Spleen (tissue), 11 donors: ENCODE results near the gene CDH13. TPM values are rescaled to one million over a fixed set of nuclear protein-coding genes. Genes with fewer than 3 reads are reported as not detected.

ENCODE experiments used
- DNase-seq: peaks from one replicate; pipeline ENCODE4 v3.0.0-alpha.2; 2020
- H3K27ac ChIP-seq, 8 donors: fragments of 200-600 bp; sonication (generic) in 7 of 8; 1 replicate in 4 of 8; 2 replicates in 4 of 8; pipeline versions ENCODE4 v1.5.0 to v1.8.0; 2016 to 2021; ENCODE audit warnings: inconsistent platforms in 4 of 8, mild to moderate bottlenecking in 4 of 8, moderate library complexity in 1 of 8
- H3K27me3 ChIP-seq, 7 donors: fragments of 200-600 bp; sonication (generic) in 6 of 7; replicated peaks in 1 of 7; 1 replicate in 4 of 7; 2 replicates in 3 of 7; pipeline versions ENCODE4 v1.5.0 to v1.8.0; 2016 to 2021; ENCODE audit warnings: inconsistent platforms in 3 of 7, mild to moderate bottlenecking in 1 of 7
- H3K36me3 ChIP-seq, 6 donors: fragments of 200-600 bp; sonication (generic) in 5 of 6; 1 replicate in 4 of 6; 2 replicates in 2 of 6; pipeline versions ENCODE4 v1.5.0 to v1.8.0; 2016 to 2021; ENCODE audit warnings: inconsistent platforms in 2 of 6
- H3K4me1 ChIP-seq, 6 donors: fragments of 200-600 bp; sonication (generic) in 5 of 6; 1 replicate in 3 of 6; 2 replicates in 3 of 6; pipeline versions ENCODE4 v1.5.0 to v1.8.0; 2016 to 2021; ENCODE audit warnings: inconsistent platforms in 3 of 6
- H3K4me3 ChIP-seq, 8 donors: fragments of 200-600 bp; sonication (generic) in 7 of 8; 1 replicate in 4 of 8; 2 replicates in 4 of 8; pipeline versions ENCODE4 v1.5.0 to v1.8.0; 2016 to 2021; ENCODE audit warnings: inconsistent platforms in 4 of 8, mild to moderate bottlenecking in 4 of 8, moderate library complexity in 2 of 8
- H3K9me3 ChIP-seq, 8 donors: fragments of 200-600 bp; sonication (generic) in 7 of 8; 1 replicate in 4 of 8; 2 replicates in 4 of 8; pipeline versions ENCODE4 v1.5.0 to v1.8.0; 2016 to 2021; ENCODE audit warnings: inconsistent platforms in 4 of 8
- CTCF ChIP-seq, 11 experiments: fragments of 200-600 bp in 7 of 11; fragments of 450-650 bp in 4 of 11; sonication (generic) in 4 of 11; IDR thresholded peaks in 8 of 11; conservative IDR thresholded peaks in 3 of 11; 1 replicate in 7 of 11; 2 replicates in 4 of 11; pipeline versions ENCODE4 v1.4.0 to v1.8.0; 2016 to 2021; ENCODE audit warnings: antibody characterized with exemption in 11 of 11, inconsistent platforms in 4 of 11, mild to moderate bottlenecking in 1 of 11
- POLR2A ChIP-seq, 3 donors: fragments of 450-650 bp; IDR thresholded peaks; one replicate each; pipeline ENCODE4 v1.5.1; 2017; ENCODE audit warnings: antibody characterized with exemption in 3 of 3, mild to moderate bottlenecking in 1 of 3
- POLR2AphosphoS5 ChIP-seq, 3 donors: sonication (generic); formaldehyde crosslinking; IDR thresholded peaks; one replicate each; pipeline ENCODE4 v1.5.1; 2017; ENCODE audit warnings: antibody characterized with exemption in 3 of 3
- WGBS, 5 donors: extraction: QIAGEN DNeasy Blood & Tissue Kit in 3 of 5; methylation state at CpG; one replicate each; pipeline versions ENCODE4 v1.1.5 to v1.1.7; 2013 to 2018; 5-methylcytosine and 5-hydroxymethylcytosine counted together
- intact Hi-C: fragments of 100-400 bp; cut with DNase I; formaldehyde crosslinking; loops from one replicate; pipeline ENCODE4 v1.15.0; 2023; ENCODE audit warnings: low total_unique reads
- polyA plus RNA-seq, 3 donors: library from polyadenylated mRNA; stranded (reverse); fragments of 200-250 nt; gene quantifications; one replicate each; pipeline ENCODE4 v1.2.1, GENCODE V29; 2013
- total RNA-seq, 7 donors: library from RNA; depleted of rRNA in 3 of 7; stranded (reverse); fragments of >200 nt in 3 of 7; fragmentation: NEBNext Ultra II Directional in 4 of 7; extraction: Animal tissue kit (Norgen Biotek cat#: 25700) in 4 of 7; gene quantifications; one replicate each; pipeline versions ENCODE4 v1.1.0 to v1.2.1, GENCODE V29; 2016 to 2021
- donor health status: healthy with polysubstance abuse.
- donor health status: DM: no; HTN: no; CAD: no; lungs with moderate emphysema.
- donor health status: DM: no; HTN: no; CAD: no.
- donor health status: Bipolar disorder and iron deficiency.
- donor health status: healthy.
- donor health status: DM: no; HTN: no; CAD: no.
- donor health status: DM: yes; HTN: yes; CAD: no.

The CDH13 gene
- total and polyA plus RNA-seq, 10 donors: 0.13 to 4.6 (median 1.1) TPM

- DNase-seq: no peak
- Histone ChIP-seq H3K36me3 (no peaks in the 10 kb centered on the region), H3K27me3 (peaks cover 0 to 8% (median 0%) of the 10 kb centered on the region in 7 donors), H3K27ac (no peak overlapping the region), H3K4me1 (no peaks in the 10 kb centered on the region), H3K4me3 (no peak overlapping the region), H3K9me3 (no peaks in the 10 kb centered on the region)
- intact Hi-C loops: no loop called here
- no peak for TF ChIP-seq POLR2A (IDR thresholded peaks at IDR 0.05)
- TF ChIP-seq POLR2AphosphoS5 (IDR thresholded peaks at IDR 0.05): no peak
- no peak for TF ChIP-seq CTCF (IDR thresholded peaks at IDR 0.05 in 8 of 11, conservative IDR thresholded peaks at IDR 0.05 in 3 of 11)
- WGBS, 5 donors: 77 to 85% (median 78%) methylated on average over 1 of the region's 1 CpG
Observed at GRCh38 chr16:83418565-83418964, 791.8 kb downstream of the CDH13 start.

GRCh38 chr16:83420206-83420760 is 793.5 kb downstream of the CDH13 start:
- no peaks in the 10 kb centered on the region for H3K36me3 ChIP-seq
- no peaks in the 10 kb centered on the region for H3K9me3 ChIP-seq
- H3K4me3 ChIP-seq: no peak overlapping the region
- intact Hi-C loops: no loop called here
- peaks cover 0 to 5% (median 0%) of the 10 kb centered on the region in 7 donors for H3K27me3 ChIP-seq
- H3K4me1 ChIP-seq: no peaks in the 10 kb centered on the region
- H3K27ac ChIP-seq: no peak overlapping the region
- TF ChIP-seq POLR2AphosphoS5 (IDR thresholded peaks at IDR 0.05): no peak
- no peak for TF ChIP-seq POLR2A (IDR thresholded peaks at IDR 0.05)
- no peak for TF ChIP-seq CTCF (IDR thresholded peaks at IDR 0.05 in 8 of 11, conservative IDR thresholded peaks at IDR 0.05 in 3 of 11)
- WGBS, 5 donors: 67 to 80% (median 73%) methylated on average over 9 of the region's 9 CpGs
- no peak for DNase-seq

- no peak overlapping the region for H3K4me3 ChIP-seq
- peaks cover 0 to 10% (median 0%) of the 10 kb centered on the region in 7 donors for H3K27me3 ChIP-seq
- H3K9me3 ChIP-seq: peaks cover 0 to 6% (median 0%) of the 10 kb centered on the region in 8 donors
- no peaks in the 10 kb centered on the region for H3K4me1 ChIP-seq
- no peaks in the 10 kb centered on the region for H3K36me3 ChIP-seq
- 52 to 61% (median 57%) methylated on average over 3 of the region's 3 CpGs for WGBS, 5 donors
- no peak overlapping the region for H3K27ac ChIP-seq
- no peak for DNase-seq
- intact Hi-C loops: no loop called here
- TF ChIP-seq CTCF (IDR thresholded peaks at IDR 0.05 in 8 of 11, conservative IDR thresholded peaks at IDR 0.05 in 3 of 11) (no peak), POLR2AphosphoS5 (IDR thresholded peaks at IDR 0.05) (no peak), POLR2A (IDR thresholded peaks at IDR 0.05) (no peak)
Observed at GRCh38 chr16:83433201-83433600, 806.4 kb downstream of the CDH13 start.

GRCh38 chr16:83437036-83437435 is 810.3 kb downstream of the CDH13 start:
- H3K4me3 ChIP-seq: no peak overlapping the region
- peaks cover 0 to 14% (median 0%) of the 10 kb centered on the region in 7 donors for H3K27me3 ChIP-seq
- DNase-seq: no peak
- H3K36me3 ChIP-seq: no peaks in the 10 kb centered on the region
- intact Hi-C loops: no loop called here
- 79 to 93% (median 91%) methylated on average over 7 of the region's 7 CpGs for WGBS, 5 donors
- no peaks in the 10 kb centered on the region for H3K4me1 ChIP-seq
- no peaks in the 10 kb centered on the region for H3K9me3 ChIP-seq
- TF ChIP-seq CTCF (IDR thresholded peaks at IDR 0.05 in 8 of 11, conservative IDR thresholded peaks at IDR 0.05 in 3 of 11): no peak
- TF ChIP-seq POLR2AphosphoS5 (IDR thresholded peaks at IDR 0.05): no peak
- no peak for TF ChIP-seq POLR2A (IDR thresholded peaks at IDR 0.05)
- no peak overlapping the region for H3K27ac ChIP-seq
